ENCODE results near the gene POLDIP2.

POLDIP2 gene

DNA sequence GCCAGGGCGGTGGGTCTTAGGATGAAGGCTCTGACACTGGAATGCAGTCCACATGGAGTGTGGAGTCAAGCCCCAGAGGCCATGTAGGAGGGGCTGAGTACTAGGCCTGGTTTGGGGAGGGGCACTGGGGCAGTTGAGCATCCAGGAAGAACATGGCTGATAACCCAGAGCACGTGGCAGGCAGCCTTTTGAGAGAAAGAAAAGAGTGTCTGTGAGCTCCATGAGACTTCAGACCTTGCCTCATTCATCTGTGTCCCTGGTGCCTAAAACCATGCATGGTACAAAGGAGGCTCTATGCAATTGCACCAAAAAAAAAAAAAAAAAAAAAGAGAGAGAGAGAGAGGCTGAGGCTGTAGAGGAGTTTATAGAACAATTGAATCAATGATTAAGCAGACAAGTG, 34.1 kb upstream of the POLDIP2 start:
- TF ChIP-seq CTCF (IDR thresholded peaks at IDR 0.05; ENCODE audit: control extremely low read depth, extremely low read depth, low read depth, missing control alignments) = no peak
- POLR2A ChIA-PET = no interaction called here
- CTCF ChIA-PET = interaction anchor here (1.0 to 1.3 kb wide), 3 partner anchors 12 to 25 kb away, joined by 3 to 5 read pairs (median 4); no protein-coding TSS in a partner anchor
- DNase-seq (ENCODE audit: extremely low spot score) = no peak

- POLR2A ChIA-PET = no interaction called here
- DNase-seq (ENCODE audit: extremely low spot score) = no peak
- no peak for TF ChIP-seq CTCF (IDR thresholded peaks at IDR 0.05; ENCODE audit: control extremely low read depth, extremely low read depth, low read depth, missing control alignments)
- CTCF ChIA-PET = interaction anchor here (1.3 kb wide), 2 partner anchors 19 to 25 kb away, joined by 3 to 5 read pairs; no protein-coding TSS in a partner anchor
These were observed 33.7 kb upstream of the POLDIP2 start for GRCh38 chr17:28390984-28391383.

DNA sequence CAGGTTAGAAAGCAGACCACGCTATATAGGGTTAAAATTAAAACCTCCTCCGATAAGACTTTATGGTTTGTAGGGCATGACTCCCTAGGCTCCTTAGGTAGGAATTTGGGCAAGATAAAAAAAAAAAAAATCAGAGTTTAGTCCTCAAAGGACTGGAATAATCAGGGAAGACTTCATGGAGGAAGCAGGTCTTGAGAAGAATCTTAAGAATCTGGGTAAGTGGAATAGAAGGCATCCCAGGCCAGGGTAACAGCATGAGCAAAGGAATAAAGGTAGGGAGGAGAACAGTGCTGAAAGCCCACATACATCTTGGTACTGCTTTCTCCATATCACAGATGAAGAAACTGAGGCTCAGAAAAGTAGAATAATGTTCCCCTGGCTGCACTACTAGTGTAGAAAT, 33.2 kb upstream of the POLDIP2 start:
- CTCF ChIA-PET = no interaction called here
- no peak for DNase-seq (ENCODE audit: extremely low spot score)
- no peak for TF ChIP-seq CTCF (IDR thresholded peaks at IDR 0.05; ENCODE audit: control extremely low read depth, extremely low read depth, low read depth, missing control alignments)
- POLR2A ChIA-PET = no interaction called here

DNA sequence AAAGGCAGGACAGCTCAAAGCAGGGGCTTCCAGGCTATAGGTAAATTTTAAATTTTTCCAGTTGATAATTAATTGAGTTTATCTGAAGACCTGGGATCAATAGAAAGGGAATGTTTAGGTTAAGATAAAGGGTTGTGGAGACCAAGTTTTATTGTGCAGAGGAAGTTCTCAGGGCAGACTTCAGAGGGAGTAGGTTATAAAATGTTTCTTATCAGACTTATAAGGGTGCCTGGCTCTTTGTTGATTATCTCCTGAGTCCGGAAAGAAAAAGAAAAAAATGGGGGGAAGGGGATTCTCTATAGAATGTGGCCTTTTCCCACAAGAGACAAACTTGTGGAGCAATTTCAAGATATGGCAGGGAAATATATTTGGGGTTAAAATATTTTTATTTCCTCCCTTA, 32.8 kb upstream of the POLDIP2 start:
- DNase-seq (ENCODE audit: extremely low spot score) = no peak
- TF ChIP-seq CTCF (IDR thresholded peaks at IDR 0.05; ENCODE audit: control extremely low read depth, extremely low read depth, low read depth, missing control alignments) = no peak
- ChIA-PET POLR2A (no interaction called here), CTCF (no interaction called here)

DNA sequence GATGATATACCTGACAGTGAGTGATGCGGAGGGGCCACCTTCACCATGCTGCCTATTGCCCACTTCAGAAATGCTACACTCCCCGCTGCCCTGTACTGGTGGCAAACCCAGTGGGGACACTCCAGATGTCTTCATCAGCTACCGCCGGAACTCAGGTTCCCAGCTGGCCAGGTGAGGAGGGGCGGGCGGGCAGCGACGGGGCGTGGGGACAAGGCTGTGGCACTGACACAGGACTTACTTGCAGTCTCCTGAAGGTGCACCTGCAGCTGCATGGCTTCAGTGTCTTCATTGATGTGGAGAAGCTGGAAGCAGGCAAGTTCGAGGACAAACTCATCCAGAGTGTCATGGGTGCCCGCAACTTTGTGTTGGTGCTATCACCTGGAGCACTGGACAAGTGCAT, 30.8 kb upstream of the POLDIP2 start:
- DNase-seq (ENCODE audit: extremely low spot score) = no peak
- ChIA-PET CTCF (interaction anchor here (2.2 to 3.8 kb wide), 2 partner anchors 12 to 28 kb away, joined by 5 to 16 read pairs; no protein-coding TSS in a partner anchor), POLR2A (no interaction called here)
- no peak for TF ChIP-seq CTCF (IDR thresholded peaks at IDR 0.05; ENCODE audit: control extremely low read depth, extremely low read depth, low read depth, missing control alignments)

- ChIA-PET POLR2A (no interaction called here), CTCF (interaction anchor here (1.3 to 3.8 kb wide), 3 partner anchors 14 to 30 kb away, joined by 3 to 16 read pairs (median 5); no protein-coding TSS in a partner anchor)
- no peak for TF ChIP-seq CTCF (IDR thresholded peaks at IDR 0.05; ENCODE audit: control extremely low read depth, extremely low read depth, low read depth, missing control alignments)
- DNase-seq (ENCODE audit: extremely low spot score) = no peak
These were observed 29.1 kb upstream of the POLDIP2 start for GRCh38 chr17:28386391-28386790.

DNA sequence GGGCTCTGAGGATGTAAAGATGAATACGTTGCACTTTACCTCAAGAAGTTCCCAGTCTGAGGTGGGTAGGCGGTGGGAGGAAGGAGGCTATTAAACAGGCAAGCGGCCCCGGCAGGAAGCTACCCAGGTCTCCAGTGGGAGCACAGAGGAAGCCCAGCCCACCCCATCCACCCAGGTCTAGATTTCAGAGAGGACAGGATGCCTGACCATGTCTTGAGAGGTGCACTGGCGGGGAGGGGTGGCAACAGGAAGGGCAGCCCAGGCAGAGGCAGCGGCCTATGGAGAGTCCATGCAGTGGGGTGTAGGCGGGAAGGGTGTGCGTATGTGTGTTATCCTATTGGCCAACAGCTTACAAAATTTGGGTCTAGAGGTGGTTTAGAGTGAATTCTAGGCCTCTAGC, 28.1 kb upstream of the POLDIP2 start:
- ChIA-PET CTCF (interaction anchor here (0.6 to 2.0 kb wide), 2 partner anchors 20 to 163 kb away, joined by 3 to 5 read pairs; partner anchors contain the start of gene SLC46A1), POLR2A (no interaction called here)
- no peak for TF ChIP-seq CTCF (IDR thresholded peaks at IDR 0.05; ENCODE audit: control extremely low read depth, extremely low read depth, low read depth, missing control alignments)
- DNase-seq (ENCODE audit: extremely low spot score) = no peak
